ENCODE measurements around the gene MED19.

GRCh38 chr11:57657194-57658022, 54.6 kb downstream of the MED19 start, which contains the start of gene CLP1:
- TF ChIP-seq YY1 (IDR thresholded peaks at IDR 0.05; ENCODE audit: insufficient read depth, insufficient read length) (no peak), ZNF274 (IDR thresholded peaks at IDR 0.05; ENCODE audit: low read depth, low read length) (no peak), SUZ12 (IDR thresholded peaks at IDR 0.05; ENCODE audit: extremely low read depth, insufficient read depth, insufficient read length) (no peak)

Data from NT2/D1 (cell line).